GM18517 (cell line): ENCODE data around the gene SIX2.

Source experiments
- ATAC-seq: cut with Tn5 transposase; IDR thresholded peaks from one replicate; pipeline ENCODE4 v1.9.1; 2021; ENCODE audit warnings: mild to moderate bottlenecking, moderate library complexity; ENCODE audit not compliant: unreplicated experiment

The SIX2 gene

GRCh38 chr2:44970846-44971450, 38.3 kb downstream of the SIX2 start:
- no peak for ATAC-seq

GRCh38 chr2:44969936-44970335, 39.3 kb downstream of the SIX2 start:
- ATAC-seq: no peak

- ATAC-seq: no peak
Measured at GRCh38 chr2:44967727-44968432, 41.4 kb downstream of the SIX2 start.

GRCh38 chr2:44967056-44967455, 42.2 kb downstream of the SIX2 start:
- ATAC-seq: no peak

- ATAC-seq: no peak
Measured at GRCh38 chr2:44965684-44966083, 43.6 kb downstream of the SIX2 start.

GRCh38 chr2:44964752-44965236, 44.5 kb downstream of the SIX2 start:
- ATAC-seq: no peak

- ATAC-seq: no peak
Measured at GRCh38 chr2:44962176-44962695, 47.0 kb downstream of the SIX2 start.

- ATAC-seq: no peak
Measured at GRCh38 chr2:44960871-44961270, 48.4 kb downstream of the SIX2 start.

GRCh38 chr2:44959855-44960254, 49.4 kb downstream of the SIX2 start:
- no peak for ATAC-seq

GRCh38 chr2:44957656-44958327, 51.5 kb downstream of the SIX2 start:
- ATAC-seq: no peak

GRCh38 chr2:44956843-44957242, 52.4 kb downstream of the SIX2 start:
- no peak for ATAC-seq

GRCh38 chr2:44955593-44956392, 53.5 kb downstream of the SIX2 start:
- no peak for ATAC-seq
